Kidney glomerular epithelial cell (primary cell): ENCODE measurements around the gene MYL9.

Source experiments
- DNase-seq: peaks from one replicate; lab custom pipeline; 2025; lab: John Stamatoyannopoulos, UW

MYL9 gene

DNA sequence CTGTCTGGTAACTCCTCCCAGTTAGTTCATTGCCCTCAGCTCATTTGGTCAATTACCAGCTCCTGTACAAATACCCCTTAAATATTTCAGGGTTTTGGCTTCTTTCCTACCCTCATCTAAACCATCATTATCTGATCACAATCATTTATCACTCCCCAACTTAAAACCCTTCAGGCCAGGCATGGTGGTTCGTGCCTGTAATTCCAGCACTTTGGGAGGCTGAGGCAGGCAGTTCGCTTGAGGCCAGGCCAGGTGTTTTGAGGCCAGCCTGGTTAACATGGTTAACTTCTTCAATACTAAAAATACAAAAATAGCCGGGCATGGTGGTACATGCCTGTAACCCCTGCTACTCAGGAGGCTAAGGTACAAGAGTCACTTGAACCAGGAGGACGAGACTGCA is 41.5 kb downstream of the MYL9 start:
- DNase-seq = no peak

DNA sequence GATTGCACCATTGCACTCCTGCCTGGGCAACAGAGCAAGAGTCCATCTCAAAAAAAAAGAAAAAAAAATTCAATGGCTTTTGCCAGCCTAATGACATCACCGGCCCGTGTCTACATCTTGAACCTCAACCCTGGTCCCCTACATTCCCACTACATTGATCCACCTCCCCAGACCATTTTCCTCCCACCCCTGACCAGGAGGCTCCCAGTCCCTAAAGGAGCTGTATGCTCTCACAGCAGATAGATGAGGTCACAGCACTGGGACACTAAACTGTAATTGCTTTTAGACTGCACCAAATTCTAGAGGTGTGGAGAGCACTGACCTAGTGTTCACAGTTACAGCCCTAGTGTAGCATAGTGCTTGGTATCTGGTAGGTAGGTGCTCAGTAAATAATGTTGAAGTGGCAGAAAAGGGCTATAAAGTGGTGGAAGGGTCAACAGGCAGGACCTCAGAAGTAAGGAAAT is 42.7 kb downstream of the MYL9 start:
- no peak for DNase-seq

GRCh38 chr20:36585410-36586125 is 44.2 kb downstream of the MYL9 start:
- no peak for DNase-seq

GRCh38 chr20:36587388-36588070 is 46.2 kb downstream of the MYL9 start:
- DNase-seq = no peak

DNA sequence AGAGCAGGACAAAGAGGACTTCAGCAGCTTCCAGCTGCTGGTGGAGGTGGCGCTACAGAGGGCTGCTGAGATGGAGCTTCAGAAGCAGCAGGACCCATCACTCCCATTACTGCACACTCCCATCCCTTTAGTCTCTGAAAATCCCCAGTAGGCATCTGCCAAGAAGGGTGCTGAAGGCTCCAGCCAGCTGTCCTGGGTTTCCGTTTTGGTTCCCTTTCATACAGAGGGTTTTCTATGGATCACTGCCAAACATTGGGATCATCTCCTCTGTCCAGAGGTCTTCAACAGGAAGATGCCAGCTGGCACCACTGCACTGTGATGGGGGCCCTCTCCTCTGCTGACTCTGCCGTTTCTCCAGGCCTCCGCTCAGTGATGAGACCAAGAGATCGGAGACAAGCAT is 50.0 kb downstream of the MYL9 start:
- no peak for DNase-seq

DNA sequence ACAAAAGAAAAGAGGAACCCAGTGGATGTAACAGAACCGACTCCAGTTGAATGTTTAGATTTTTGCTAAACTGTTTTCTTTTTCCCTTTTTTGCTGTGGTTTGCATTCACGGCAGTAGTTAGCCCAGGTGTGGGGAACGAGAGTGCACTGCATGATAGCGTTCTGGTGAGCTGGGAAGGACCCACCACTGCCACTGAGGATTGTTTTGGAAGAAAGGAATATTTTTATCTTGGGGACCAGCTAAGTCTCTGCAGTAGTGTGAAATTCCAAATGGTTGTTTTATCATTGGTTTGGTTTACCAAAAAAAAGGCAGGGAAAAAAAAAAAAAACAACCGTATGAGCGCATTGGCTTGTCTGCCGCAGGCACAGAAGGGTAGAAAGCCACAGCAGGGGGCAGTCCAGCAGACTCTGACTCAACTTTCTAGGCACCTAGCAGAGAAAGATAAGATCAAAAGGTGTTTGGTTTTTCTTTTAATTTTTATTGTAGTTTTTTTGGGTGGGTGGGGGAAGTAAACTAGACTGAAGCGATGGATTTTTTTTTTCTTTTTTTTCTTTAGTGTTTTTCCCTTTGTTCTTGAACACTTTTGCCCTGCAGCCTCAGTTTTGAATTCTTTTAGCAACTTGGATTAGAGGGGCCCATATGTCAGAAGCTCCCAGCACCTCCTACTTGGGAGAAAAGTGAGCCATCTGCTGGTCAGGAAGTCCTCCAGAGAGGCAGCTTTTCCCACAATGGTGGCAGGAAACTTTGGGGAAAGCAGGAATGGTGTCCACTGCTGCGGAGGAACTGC is 50.7 kb downstream of the MYL9 start:
- no peak for DNase-seq

DNA sequence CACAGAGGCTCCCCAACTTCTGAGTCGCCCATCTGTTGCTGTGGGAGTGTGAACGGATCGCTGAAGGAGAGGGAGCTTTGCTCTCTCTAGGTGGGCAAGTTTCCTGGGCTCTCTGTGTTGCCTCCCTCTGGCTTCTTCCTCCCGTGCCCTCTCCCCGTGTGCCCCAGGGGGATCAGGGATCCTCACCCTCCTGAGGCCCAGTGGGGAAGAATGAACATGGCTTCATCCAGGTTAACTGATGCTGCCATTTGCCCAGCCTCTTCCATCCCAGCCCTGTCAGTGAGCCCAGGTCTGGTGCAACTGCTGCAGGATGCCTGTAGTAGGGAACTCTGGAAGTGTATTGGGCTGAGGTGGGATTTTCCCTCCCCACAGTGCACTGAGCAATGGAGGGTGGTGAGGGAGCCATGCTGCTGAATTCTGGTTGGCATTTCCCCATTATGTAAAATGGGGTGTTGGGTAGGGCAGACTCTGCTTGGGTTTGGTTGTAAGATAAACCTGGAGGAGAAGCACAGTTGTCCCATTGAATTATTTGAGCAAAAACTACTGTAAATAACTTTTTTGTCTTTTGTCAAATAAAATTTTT is 52.1 kb downstream of the MYL9 start:
- no peak for DNase-seq

DNA sequence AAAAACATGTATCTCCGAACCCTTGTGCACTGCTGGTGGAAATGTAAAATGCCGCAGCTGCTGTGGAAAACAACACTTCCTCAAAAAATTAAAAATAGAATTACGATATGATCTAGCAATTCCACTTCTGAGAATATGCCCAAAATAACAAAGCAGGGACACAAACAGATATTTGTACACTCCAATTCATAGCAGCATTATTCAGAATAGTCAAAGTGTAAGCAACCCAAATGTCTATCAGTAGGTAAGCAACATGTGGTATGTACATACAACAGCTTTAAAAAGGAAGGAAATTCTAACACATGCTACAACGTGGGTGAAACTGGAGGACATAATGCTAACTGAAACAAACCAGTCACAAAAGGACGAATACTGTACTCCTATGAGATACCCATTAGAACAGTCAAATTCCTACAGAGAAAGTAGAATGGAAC is 58.6 kb downstream of the MYL9 start:
- no peak for DNase-seq
